ENCODE data around the gene FZD4. TPM values are rescaled to one million over a fixed set of nuclear protein-coding genes. Genes with fewer than 3 reads are reported as not detected.
"Not testable (repeated sequence)": the region's sequence is repeated elsewhere in the genome, so short reads cannot be mapped to it uniquely, and the experiment has no call there.

The FZD4 gene
- total RNA-seq, 1 experiment from 2014 or later = 7.7 TPM

DNA sequence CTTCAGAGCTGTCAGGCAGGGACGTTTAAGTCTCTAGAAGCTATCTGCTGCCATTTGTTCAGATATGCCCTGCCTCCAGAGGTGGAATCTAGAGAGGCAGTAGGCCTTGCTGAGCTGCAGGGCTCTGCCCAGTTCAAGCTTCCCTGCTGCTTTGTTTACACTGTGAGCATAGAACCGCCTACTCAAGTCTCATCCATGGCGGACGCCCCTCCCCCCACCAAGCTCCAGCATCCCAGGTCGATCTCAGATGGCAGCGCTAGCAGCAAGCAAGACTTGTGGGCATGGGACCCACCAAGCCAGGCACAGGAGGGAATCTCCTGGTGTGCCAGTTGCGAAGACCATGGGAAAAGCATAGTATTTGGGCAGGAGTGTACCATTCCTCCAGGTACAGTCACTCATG lies 12.4 kb upstream of the FZD4 start:
- H3K27ac Mint-ChIP-seq; H3K4me3 Mint-ChIP-seq; H3K27me3 Mint-ChIP-seq (ENCODE audit: low read depth); H3K36me3 Mint-ChIP-seq; ATAC-seq: not testable (repeated sequence)
- POLR2A ChIA-PET = interaction anchor here (0.6 kb wide), 1 partner anchor 12 kb away, joined by 3 read pairs; no protein-coding TSS in a partner anchor
- peaks cover 15% of the 10 kb centered on the region for H3K4me1 Mint-ChIP-seq
- TF ChIP-seq, protein P1, sequence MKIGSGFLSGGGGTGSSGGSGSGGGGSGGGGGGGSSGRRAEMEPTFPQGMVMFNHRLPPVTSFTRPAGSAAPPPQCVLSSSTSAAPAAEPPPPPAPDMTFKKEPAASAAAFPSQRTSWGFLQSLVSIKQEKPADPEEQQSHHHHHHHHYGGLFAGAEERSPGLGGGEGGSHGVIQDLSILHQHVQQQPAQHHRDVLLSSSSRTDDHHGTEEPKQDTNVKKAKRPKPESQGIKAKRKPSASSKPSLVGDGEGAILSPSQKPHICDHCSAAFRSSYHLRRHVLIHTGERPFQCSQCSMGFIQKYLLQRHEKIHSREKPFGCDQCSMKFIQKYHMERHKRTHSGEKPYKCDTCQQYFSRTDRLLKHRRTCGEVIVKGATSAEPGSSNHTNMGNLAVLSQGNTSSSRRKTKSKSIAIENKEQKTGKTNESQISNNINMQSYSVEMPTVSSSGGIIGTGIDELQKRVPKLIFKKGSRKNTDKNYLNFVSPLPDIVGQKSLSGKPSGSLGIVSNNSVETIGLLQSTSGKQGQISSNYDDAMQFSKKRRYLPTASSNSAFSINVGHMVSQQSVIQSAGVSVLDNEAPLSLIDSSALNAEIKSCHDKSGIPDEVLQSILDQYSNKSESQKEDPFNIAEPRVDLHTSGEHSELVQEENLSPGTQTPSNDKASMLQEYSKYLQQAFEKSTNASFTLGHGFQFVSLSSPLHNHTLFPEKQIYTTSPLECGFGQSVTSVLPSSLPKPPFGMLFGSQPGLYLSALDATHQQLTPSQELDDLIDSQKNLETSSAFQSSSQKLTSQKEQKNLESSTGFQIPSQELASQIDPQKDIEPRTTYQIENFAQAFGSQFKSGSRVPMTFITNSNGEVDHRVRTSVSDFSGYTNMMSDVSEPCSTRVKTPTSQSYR (CRISPR knock-in tag; IDR thresholded peaks at IDR 0.05) = peak; percentile 70; the same call in 1 of the 2 replicates
- DNase-seq (ENCODE audit: low spot score) = peak; percentile 28
- CTCF ChIA-PET = interaction anchor here (1.4 to 2.4 kb wide), 3 partner anchors 11 to 28 kb away, joined by 3 to 11 read pairs (median 4); partner anchors contain the start of gene FZD4
- peaks cover 12% of the 10 kb centered on the region for H3K9me3 Mint-ChIP-seq

DNA sequence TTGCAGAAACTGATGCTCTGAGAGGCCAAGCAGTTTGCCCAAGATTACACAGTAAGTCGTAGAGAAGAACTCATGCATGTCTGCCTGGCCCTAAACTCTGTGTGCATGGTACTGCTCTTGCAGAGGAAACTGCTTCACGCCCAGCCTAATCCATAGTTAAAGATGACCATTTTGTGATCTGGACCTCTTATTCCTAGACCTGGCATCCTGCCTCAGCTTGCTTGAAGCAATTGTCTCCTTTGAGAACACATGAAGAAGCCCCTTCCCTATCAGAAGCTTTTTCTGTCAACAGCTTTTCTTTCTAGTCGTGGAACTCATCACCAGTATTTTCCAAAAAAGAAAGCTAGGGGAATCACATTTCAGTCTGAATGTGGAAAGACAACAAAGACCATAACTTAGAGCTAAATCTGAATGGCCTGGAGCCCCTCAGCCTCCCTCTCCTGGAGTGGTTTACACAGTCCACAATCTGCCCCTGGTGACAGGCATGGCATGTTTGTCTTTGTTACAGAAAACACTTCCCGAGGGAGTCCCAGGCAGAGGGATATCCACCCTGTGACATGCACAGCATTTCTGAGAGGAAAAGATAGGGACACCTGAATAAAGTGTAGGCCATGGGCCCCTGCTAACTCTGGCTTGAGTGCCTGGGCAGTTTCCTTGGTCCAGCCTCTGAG lies 2.9 kb upstream of the FZD4 start:
- ChIA-PET CTCF (interaction anchor here (0.6 to 1.0 kb wide), 3 partner anchors 17 to 29 kb away, joined by 3 read pairs; no protein-coding TSS in a partner anchor), POLR2A (no interaction called here)
- Mint-ChIP-seq H3K36me3 (no peaks in the 10 kb centered on the region), H3K27me3 (ENCODE audit: low read depth) (peaks cover 26% of the 10 kb centered on the region), H3K4me1 (peaks cover 26% of the 10 kb centered on the region), H3K9me3 (peaks cover 7% of the 10 kb centered on the region; the same call in 1 of the 2 replicates), H3K4me3 (no peak overlapping the region), H3K27ac (no peak overlapping the region)
- TF ChIP-seq, protein P2, sequence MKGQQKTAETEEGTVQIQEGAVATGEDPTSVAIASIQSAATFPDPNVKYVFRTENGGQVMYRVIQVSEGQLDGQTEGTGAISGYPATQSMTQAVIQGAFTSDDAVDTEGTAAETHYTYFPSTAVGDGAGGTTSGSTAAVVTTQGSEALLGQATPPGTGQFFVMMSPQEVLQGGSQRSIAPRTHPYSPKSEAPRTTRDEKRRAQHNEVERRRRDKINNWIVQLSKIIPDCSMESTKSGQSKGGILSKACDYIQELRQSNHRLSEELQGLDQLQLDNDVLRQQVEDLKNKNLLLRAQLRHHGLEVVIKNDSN (CRISPR knock-in tag; IDR thresholded peaks at IDR 0.05) = no peak
- no peak for TF ChIP-seq NFATC4 (CRISPR knock-in tag; IDR thresholded peaks at IDR 0.05)
- ATAC-seq = no peak
- no peak for DNase-seq (ENCODE audit: low spot score)

DNA sequence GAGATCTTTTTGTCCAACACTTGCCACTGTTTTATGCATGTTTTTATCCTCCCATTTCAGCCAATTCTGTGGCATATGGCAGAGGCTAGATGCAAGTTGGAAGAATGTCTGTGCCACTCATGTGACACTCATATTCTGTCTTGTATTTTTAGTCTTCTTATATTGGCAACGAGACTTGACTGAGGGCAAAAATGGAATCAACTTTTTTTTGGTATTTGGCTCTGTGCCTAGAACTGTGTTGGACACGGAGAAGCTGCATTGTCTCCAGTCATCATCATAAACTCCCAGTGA lies 1.7 kb upstream of the FZD4 start:
- H3K4me1 Mint-ChIP-seq = peaks cover 37% of the 10 kb centered on the region
- H3K27me3 Mint-ChIP-seq (ENCODE audit: low read depth) = peaks cover 29% of the 10 kb centered on the region
- no peak overlapping the region for H3K27ac Mint-ChIP-seq
- POLR2A ChIA-PET = interaction anchor here (0.6 to 3.3 kb wide), 2 partner anchors 18 to 81 kb away, joined by 4 to 14 read pairs; partner anchors contain the start of gene TMEM135
- H3K4me3 Mint-ChIP-seq = peak overlapping the region; percentile 98
- no peaks in the 10 kb centered on the region for H3K9me3 Mint-ChIP-seq
- CTCF ChIA-PET = interaction anchor here (1.1 to 2.9 kb wide), 4 partner anchors 11 to 141 kb away, joined by 3 to 20 read pairs (median 7); partner anchors contain the start of gene TMEM135
- H3K36me3 Mint-ChIP-seq = peaks cover 6% of the 10 kb centered on the region
- no peak for DNase-seq (ENCODE audit: low spot score)
- TF ChIP-seq, protein P3, sequence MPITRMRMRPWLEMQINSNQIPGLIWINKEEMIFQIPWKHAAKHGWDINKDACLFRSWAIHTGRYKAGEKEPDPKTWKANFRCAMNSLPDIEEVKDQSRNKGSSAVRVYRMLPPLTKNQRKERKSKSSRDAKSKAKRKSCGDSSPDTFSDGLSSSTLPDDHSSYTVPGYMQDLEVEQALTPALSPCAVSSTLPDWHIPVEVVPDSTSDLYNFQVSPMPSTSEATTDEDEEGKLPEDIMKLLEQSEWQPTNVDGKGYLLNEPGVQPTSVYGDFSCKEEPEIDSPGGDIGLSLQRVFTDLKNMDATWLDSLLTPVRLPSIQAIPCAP (CRISPR knock-in tag; IDR thresholded peaks at IDR 0.05) = no peak
- TF ChIP-seq, protein P4, sequence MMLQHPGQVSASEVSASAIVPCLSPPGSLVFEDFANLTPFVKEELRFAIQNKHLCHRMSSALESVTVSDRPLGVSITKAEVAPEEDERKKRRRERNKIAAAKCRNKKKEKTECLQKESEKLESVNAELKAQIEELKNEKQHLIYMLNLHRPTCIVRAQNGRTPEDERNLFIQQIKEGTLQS (CRISPR knock-in tag; conservative IDR thresholded peaks at IDR 0.05) = no peak
- TF ChIP-seq CBFB (CRISPR knock-in tag; IDR thresholded peaks at IDR 0.05; ENCODE audit: low read depth) = no peak
- TF ChIP-seq, protein P5, sequence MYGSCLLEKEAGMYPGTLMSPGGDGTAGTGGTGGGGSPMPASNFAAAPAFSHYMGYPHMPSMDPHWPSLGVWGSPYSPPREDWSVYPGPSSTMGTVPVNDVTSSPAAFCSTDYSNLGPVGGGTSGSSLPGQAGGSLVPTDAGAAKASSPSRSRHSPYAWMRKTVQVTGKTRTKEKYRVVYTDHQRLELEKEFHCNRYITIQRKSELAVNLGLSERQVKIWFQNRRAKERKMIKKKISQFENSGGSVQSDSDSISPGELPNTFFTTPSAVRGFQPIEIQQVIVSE (CRISPR knock-in tag; IDR thresholded peaks at IDR 0.05; ENCODE audit: borderline replicate concordance) = no peak
- no peak for TF ChIP-seq ESRRA (CRISPR knock-in tag; IDR thresholded peaks at IDR 0.05; ENCODE audit: borderline replicate concordance)
- no peak for TF ChIP-seq ZNF423 (CRISPR knock-in tag; IDR thresholded peaks at IDR 0.05)
- no peak for TF ChIP-seq ZNF219 (CRISPR knock-in tag; IDR thresholded peaks at IDR 0.05; ENCODE audit: borderline replicate concordance)
- TF ChIP-seq, protein P6, sequence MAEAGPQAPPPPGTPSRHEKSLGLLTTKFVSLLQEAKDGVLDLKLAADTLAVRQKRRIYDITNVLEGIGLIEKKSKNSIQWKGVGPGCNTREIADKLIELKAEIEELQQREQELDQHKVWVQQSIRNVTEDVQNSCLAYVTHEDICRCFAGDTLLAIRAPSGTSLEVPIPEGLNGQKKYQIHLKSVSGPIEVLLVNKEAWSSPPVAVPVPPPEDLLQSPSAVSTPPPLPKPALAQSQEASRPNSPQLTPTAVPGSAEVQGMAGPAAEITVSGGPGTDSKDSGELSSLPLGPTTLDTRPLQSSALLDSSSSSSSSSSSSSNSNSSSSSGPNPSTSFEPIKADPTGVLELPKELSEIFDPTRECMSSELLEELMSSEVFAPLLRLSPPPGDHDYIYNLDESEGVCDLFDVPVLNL (CRISPR knock-in tag; IDR thresholded peaks at IDR 0.05; ENCODE audit: borderline replicate concordance, low read depth) = no peak
- no peak for TF ChIP-seq ZBTB21 (CRISPR knock-in tag; IDR thresholded peaks at IDR 0.05; ENCODE audit: borderline replicate concordance)
- TF ChIP-seq FOXK1 (CRISPR knock-in tag; IDR thresholded peaks at IDR 0.05) = no peak
- no peak for ATAC-seq
